ENCODE results near the gene DRC7.

The DRC7 gene

GRCh38 chr16:57677622-57678369 is 16.8 kb upstream of the DRC7 start:
- no peak for DNase-seq (ENCODE audit: low read depth)

GRCh38 chr16:57679016-57679415 is 15.6 kb upstream of the DRC7 start:
- DNase-seq (ENCODE audit: low read depth): no peak

GRCh38 chr16:57679767-57680482 is 14.7 kb upstream of the DRC7 start:
- DNase-seq (ENCODE audit: low read depth): no peak

- no peak for DNase-seq (ENCODE audit: low read depth)
Measured at GRCh38 chr16:57680842-57681375, 13.7 kb upstream of the DRC7 start.

GRCh38 chr16:57681950-57682728 is 12.5 kb upstream of the DRC7 start:
- no peak for DNase-seq (ENCODE audit: low read depth)

GRCh38 chr16:57682809-57683635 is 11.6 kb upstream of the DRC7 start:
- DNase-seq (ENCODE audit: low read depth): no peak

GRCh38 chr16:57683636-57684545 is 10.7 kb upstream of the DRC7 start:
- DNase-seq (ENCODE audit: low read depth): no peak

GRCh38 chr16:57684626-57685358 is 9.8 kb upstream of the DRC7 start:
- DNase-seq (ENCODE audit: low read depth): no peak

- DNase-seq (ENCODE audit: low read depth): no peak
Measured at GRCh38 chr16:57685633-57686032, 9.0 kb upstream of the DRC7 start.

GRCh38 chr16:57686577-57686976 is 8.0 kb upstream of the DRC7 start:
- DNase-seq (ENCODE audit: low read depth): no peak

GRCh38 chr16:57687363-57687929 is 7.2 kb upstream of the DRC7 start:
- no peak for DNase-seq (ENCODE audit: low read depth)

- no peak for DNase-seq (ENCODE audit: low read depth)
Measured at GRCh38 chr16:57688487-57688986, 6.1 kb upstream of the DRC7 start.

GRCh38 chr16:57688987-57689761 is 5.4 kb upstream of the DRC7 start:
- no peak for DNase-seq (ENCODE audit: low read depth)

- peak; percentile 22 for DNase-seq (ENCODE audit: low read depth)
Measured at GRCh38 chr16:57689762-57690558, 4.6 kb upstream of the DRC7 start.

GRCh38 chr16:57690782-57691471 is 3.7 kb upstream of the DRC7 start:
- DNase-seq (ENCODE audit: low read depth): no peak

GRCh38 chr16:57692636-57693035 is 2.0 kb upstream of the DRC7 start:
- no peak for DNase-seq (ENCODE audit: low read depth)

GRCh38 chr16:57693550-57693949 is 1.1 kb upstream of the DRC7 start:
- DNase-seq (ENCODE audit: low read depth): no peak

All from stimulated activated CD8-positive, alpha-beta memory T cell treated with anti-CD3 and anti-CD28 coated beads, Interleukin-4, amount 100 ng/mL, for 24 hours (primary cell).